Measurements from ENCODE around the gene RNF169.

- no peak for TF ChIP-seq POLR2A (IDR thresholded peaks at IDR 0.05; ENCODE audit: low read depth)
- no peak for TF ChIP-seq CTCF (IDR thresholded peaks at IDR 0.05)
Observed at GRCh38 chr11:74754507-74755252, 6.0 kb downstream of the RNF169 start.
